Activated CD8-positive, alpha-beta memory T cell treated with anti-CD3 and anti-CD28 coated beads, Interleukin-2, amount 50 U/mL, for 1 hour (primary cell): Measurements from ENCODE around the gene FBXO17.
"Not testable (repeated sequence)": the region's sequence is repeated elsewhere in the genome, so short reads cannot be mapped to it uniquely, and the experiment has no call there.

ENCODE experiments used
- DNase-seq: peaks from one replicate; pipeline ENCODE4 v3.0.0-alpha.2; 2020; ENCODE audit errors: extremely low read depth

Gene FBXO17

GRCh38 chr19:38944981-38945506, 30.5 kb downstream of the FBXO17 start:
- no peak for DNase-seq

- DNase-seq: no peak
Measured at GRCh38 chr19:38942471-38943181, 32.9 kb downstream of the FBXO17 start.

- no peak for DNase-seq
Measured at GRCh38 chr19:38941979-38942378, 33.6 kb downstream of the FBXO17 start.

GRCh38 chr19:38941466-38941865, 34.1 kb downstream of the FBXO17 start:
- DNase-seq: not testable (repeated sequence)

GRCh38 chr19:38939957-38940356, 35.6 kb downstream of the FBXO17 start:
- no peak for DNase-seq

- no peak for DNase-seq
Measured at GRCh38 chr19:38933544-38933943, 42.0 kb downstream of the FBXO17 start.

GRCh38 chr19:38932425-38933179, 42.9 kb downstream of the FBXO17 start:
- DNase-seq: no peak

GRCh38 chr19:38931521-38931793, 44.1 kb downstream of the FBXO17 start:
- no peak for DNase-seq

GRCh38 chr19:38930776-38931520, 44.6 kb downstream of the FBXO17 start, which contains the start of gene MRPS12:
Gene MRPS12 (plus strand): TSS chr19:38930944. CDS start chr19:38931295, 351 bp downstream.
- DNase-seq: peak; percentile 97

GRCh38 chr19:38929929-38930775, 45.4 kb downstream of the FBXO17 start, which contains the start of gene SARS2:
Gene SARS2 (minus strand): TSS chr19:38930763. CDS start chr19:38930736, 27 bp downstream.
- peak; percentile 77 for DNase-seq

GRCh38 chr19:38928391-38929001, 47.0 kb downstream of the FBXO17 start:
- DNase-seq: no peak

GRCh38 chr19:38924388-38924787, 51.2 kb downstream of the FBXO17 start:
- DNase-seq: no peak

GRCh38 chr19:38922482-38922881, 53.1 kb downstream of the FBXO17 start:
- DNase-seq: no peak

GRCh38 chr19:38921420-38922274, 53.9 kb downstream of the FBXO17 start:
- DNase-seq: no peak

- DNase-seq: no peak
Measured at GRCh38 chr19:38920602-38921419, 54.7 kb downstream of the FBXO17 start.

- no peak for DNase-seq
Measured at GRCh38 chr19:38919837-38920601, 55.5 kb downstream of the FBXO17 start.

GRCh38 chr19:38918526-38918925, 57.0 kb downstream of the FBXO17 start:
- DNase-seq: no peak

- no peak for DNase-seq
Measured at GRCh38 chr19:38917921-38918491, 57.5 kb downstream of the FBXO17 start.
